Measurements from ENCODE around the gene ANGPTL8. TPM values are rescaled to one million over a fixed set of nuclear protein-coding genes. Genes with fewer than 3 reads are reported as not detected.

ANGPTL8 gene
- total and polyA plus RNA-seq, 2 of the 13 experiments (the other 11 are each of a cell fraction or from before 2014, with no cell fraction given) = 27.3 to 243 TPM

- TF ChIP-seq RBM22 (optimal IDR thresholded peaks at IDR 0.05; ENCODE audit: low read length) (no peak), DDIT3 (CRISPR knock-in tag; IDR thresholded peaks at IDR 0.05) (no peak; the same call in 1 of the 2 replicates), XBP1 (CRISPR knock-in tag; IDR thresholded peaks at IDR 0.05) (0 out of 2 replicates have a peak, but pooled peaks have one; percentile 8), ZNF3 (CRISPR knock-in tag; IDR thresholded peaks at IDR 0.05) (peak; percentile 61; the same call in 1 of the 2 replicates), MAFF (IDR thresholded peaks at IDR 0.05; ENCODE audit: low read depth, low read length) (no peak), ZNF598 (CRISPR knock-in tag; IDR thresholded peaks at IDR 0.05; ENCODE audit: borderline replicate concordance) (peak; percentile 96; the same call in 1 of the 2 replicates), E2F1 (CRISPR knock-in tag; IDR thresholded peaks at IDR 0.05) (0 out of 2 replicates have a peak, but pooled peaks have one; percentile 26), BRF2 (CRISPR knock-in tag; IDR thresholded peaks at IDR 0.05) (no peak), ZBTB39 (CRISPR knock-in tag; IDR thresholded peaks at IDR 0.05) (peak; percentile 58; the same call in 1 of the 2 replicates), ARID2 (CRISPR knock-in tag; IDR thresholded peaks at IDR 0.05; ENCODE audit: borderline replicate concordance) (0 out of 2 replicates have a peak, but pooled peaks have one; percentile 32), ZNF343 (CRISPR knock-in tag; IDR thresholded peaks at IDR 0.05) (peak; percentile 95), ZNF18 (CRISPR knock-in tag; IDR thresholded peaks at IDR 0.05; ENCODE audit: insufficient replicate concordance) (peak; percentile 87), SRSF9 (IDR thresholded peaks at IDR 0.05; ENCODE audit: borderline replicate concordance, insufficient read depth, low read depth, low read length, poor library complexity, severe bottlenecking) (no peak), ZMAT5 (CRISPR knock-in tag; IDR thresholded peaks at IDR 0.05; ENCODE audit: borderline replicate concordance, low read depth) (no peak), TBX2 (CRISPR knock-in tag; IDR thresholded peaks at IDR 0.05; ENCODE audit: borderline replicate concordance) (peak; percentile 95), ZBED4 (CRISPR knock-in tag; IDR thresholded peaks at IDR 0.05; ENCODE audit: borderline replicate concordance) (peak; percentile 67; the same call in 1 of the 2 replicates)
Measured at GRCh38 chr19:11239377-11240000, at the start of gene ANGPTL8 (continued).

Data from HepG2 (cell line).